Stimulated activated CD8-positive, alpha-beta memory T cell treated with anti-CD3 and anti-CD28 coated beads, Interleukin-7, amount 100 ng/mL, for 48 hours (primary cell): ENCODE data around the gene IL34.

Source experiments
- DNase-seq, 2 donors: peaks; one replicate each; pipeline ENCODE4 v3.0.0-alpha.2; 2020; ENCODE audit warnings: low read depth in 1 of 2; ENCODE audit errors: extremely low read depth in 1 of 2

Gene IL34

DNA sequence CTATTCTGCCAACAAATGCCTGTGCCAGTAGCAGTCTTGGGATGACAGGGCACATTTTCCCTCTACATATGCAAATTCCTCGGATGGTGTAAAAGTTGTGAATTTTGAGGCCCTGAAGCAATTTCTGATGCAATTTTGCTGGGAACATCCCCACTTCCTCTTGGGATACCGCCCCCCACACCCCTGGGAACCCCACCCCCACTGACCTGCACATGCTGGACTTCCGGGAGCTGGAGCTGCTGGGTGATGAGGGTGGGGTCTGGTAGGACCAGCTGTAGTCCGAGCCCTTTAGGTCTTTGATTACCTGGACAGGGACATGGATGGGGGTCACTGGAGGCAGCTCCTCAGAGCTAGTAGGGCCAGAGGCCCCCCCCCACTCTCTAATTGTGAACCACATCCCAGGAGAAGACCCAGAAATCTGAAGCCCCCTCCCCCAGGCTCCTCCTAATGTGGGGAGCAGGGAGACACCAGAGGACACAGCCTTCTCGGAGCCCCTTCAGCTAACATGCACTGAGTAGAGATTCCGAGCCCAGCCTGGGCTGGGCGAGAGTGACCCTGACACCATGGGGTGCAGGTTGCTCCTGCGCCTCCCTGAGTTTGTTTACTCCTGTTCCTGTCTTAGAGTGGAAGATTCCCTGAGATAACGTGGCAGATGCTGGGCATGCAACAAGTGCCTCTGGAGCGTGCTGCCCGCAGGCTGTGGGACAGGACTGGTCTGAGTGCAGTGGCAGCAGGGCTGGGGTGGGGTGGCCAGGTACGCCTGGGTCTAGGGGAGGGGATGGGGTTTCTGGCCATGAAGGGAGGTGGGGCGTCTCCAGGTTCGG lies 30.5 kb downstream of the IL34 start:
- DNase-seq = no peak

DNA sequence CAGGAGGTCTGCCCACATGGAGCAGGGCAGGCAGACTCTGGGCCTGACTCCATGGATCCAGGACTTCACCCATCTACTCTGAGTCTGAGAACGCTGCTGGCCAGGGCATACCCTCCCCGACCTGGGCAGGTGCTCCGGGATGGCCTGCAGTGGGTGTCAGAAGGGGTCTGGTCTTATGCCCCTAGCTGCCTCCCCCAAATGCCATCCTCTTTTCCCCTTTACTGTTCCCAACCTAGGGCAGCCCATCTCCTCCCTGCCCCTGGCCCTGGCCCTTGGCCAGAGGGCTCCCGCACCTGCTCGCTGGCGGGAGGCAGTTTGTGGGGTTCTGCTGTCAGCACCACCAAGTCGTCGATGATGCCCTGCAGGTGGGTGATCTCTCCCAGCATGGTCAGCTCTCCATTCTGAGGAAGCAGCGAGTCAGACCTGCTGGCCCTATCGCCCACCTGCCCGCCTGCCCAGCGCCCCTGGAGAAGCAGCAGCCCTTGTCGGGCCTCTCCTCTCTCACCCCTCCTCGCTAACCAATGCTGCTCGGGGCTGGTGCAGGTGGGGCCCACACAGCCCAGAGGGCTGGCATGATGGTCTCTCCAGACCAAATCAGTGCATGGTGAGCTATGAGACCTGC lies 31.3 kb downstream of the IL34 start:
- DNase-seq = no peak

DNA sequence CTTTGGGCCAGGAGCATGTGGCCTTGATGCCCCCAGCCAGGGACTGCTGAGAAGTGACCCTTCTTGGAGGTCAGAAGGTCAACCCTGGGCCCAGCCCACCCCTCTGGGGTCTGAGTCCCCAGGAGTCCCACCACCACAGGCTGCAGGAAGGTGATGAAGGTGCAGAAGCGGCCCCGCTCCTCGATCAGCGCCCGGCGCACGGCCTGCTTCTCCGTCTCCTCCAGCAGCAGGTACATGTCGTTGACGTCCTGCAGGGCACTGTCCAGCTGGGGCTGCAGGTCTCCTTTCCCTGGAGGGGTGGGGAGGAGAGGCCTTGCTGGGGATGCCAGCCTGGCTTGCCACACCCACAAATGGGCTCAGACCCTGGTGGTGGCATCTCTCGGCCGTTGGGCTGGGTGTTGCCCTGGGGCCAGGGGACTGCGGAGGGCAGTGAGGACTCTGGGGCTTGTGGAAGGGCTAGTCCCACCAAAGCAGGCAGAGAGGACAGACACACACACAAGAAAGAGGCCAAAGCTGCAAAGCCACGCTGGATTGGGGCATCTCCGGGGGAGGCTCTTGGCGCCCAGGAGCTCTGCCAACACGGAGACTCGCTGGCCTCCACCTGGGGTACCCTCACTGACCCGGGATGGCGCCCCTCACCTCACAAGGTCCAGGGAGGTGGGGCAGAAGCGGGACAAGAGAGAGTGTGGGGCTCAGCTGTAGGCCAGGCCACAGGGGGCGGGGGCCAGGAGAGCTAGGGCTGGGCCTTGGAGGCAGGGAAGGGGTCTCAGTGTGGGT lies 31.9 kb downstream of the IL34 start:
- no peak for DNase-seq

DNA sequence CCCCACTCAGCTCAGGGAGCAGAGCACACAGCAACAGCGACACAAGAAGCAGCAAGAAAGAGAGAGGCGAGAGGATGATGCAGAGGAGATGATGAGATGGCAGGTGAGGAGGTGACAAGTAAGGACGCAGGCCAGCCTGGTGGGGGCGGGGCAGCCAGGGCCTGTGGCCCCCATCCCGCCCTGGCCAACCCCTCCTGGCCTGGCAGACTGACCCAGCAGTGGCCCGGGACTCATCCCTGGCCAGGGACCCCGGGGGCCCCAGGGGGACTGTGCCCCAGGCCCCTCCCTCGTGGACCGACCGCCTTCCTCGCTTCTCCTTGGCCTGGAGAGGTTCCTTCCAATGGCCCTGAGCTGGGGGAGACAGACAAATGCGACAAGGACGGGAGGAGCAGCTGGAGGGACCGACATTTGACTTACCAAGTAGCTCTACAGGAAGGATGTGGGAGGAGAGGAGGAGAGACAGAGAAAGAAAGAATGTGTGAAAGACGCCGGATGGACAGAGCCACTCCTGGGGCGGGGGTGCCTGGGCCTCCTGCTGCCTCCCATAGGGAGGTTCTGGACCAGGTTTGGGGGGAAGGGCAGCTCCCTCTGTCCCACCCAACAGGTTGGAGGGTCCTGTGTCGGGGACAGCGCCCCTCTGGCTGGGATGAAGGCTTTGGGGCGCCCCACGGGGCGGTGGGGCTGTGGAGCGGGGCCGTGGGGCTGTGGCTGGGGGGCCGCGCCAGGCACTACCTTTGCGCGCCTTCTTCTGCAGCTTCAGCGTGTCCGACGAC lies 32.7 kb downstream of the IL34 start:
- no peak for DNase-seq

DNA sequence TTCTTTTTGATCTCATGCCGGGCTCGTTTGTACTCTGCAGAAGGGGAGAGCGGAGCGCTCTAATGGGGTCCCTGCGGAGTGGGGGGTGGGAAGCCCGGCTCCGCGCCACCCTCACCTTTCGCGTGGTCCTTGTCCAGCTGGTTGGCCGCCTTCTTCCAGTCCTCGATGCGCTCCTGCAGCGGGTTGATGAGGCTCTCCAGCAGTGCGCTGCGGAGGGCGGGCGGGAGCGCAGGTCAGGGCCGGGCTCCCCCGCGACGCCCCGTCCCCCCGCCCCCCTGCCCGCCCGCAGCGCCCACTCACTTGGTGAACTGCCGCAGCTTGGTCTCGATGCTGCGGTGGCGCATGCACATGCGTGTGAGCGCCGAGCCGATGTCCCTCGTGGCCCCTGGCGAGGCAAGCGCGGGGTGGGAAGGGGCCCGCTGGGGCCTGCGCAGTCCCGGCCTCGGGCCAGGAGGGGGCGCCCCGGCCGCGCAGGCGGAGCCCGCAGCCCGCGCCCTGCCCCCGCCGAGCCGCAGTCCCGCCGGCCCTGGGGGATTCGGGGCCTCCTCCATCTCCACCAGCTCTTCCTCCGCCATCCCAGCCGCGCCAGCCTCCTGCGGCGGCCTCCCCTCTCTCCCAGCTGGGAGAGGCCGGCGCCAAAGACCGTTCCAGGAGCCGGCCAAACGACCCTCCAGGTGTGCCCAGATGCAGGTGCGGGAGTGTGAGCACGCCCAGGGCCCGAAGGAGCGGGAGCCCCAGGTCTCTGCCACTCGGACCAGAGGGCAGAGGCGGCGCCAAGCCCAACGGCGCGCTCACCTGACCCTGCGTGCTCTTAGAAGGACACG lies 33.5 kb downstream of the IL34 start:
- DNase-seq = no peak

DNA sequence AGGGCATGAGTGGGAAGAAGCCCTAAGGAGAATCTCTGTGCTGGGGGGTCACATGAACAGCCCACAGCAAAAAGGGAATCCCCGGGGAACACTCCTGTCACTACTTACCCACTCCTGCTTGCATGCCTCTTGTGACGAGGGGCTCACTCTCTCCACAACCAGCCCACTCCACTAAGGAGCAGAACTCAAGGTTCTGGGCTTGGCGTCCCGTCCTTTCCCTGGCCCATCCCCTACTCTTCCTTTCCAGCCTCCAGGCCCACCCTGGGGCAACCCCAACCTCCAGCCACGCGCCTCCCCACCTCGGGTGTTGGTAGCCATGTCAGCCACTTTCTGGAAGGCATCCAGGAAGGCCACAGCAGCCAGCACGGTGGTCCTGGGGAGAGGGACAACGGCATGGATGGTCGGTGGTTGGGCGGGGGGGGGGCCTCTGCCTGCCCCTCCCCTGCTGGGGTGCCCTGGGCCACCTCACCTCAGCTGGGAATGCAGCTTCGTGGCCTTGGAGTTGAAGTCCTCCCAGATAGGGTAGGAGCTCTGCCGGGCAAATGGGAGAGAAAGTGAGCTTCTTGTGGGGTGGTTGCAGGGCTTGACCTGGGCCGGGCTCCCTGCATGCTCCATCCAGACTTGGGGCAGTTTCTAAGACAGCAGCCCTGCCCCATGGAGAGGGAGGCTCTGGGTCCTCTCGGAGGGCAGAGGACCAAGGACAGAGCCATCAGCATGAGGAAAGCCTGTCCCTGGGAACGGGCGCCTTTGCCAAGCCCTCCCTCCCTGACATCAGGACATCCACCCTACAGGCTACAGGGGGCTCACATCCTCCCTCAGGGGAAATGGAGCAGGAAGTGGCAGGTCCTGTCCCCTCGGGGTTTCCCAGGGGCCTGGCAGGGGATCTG lies 34.4 kb downstream of the IL34 start:
- DNase-seq = no peak

DNA sequence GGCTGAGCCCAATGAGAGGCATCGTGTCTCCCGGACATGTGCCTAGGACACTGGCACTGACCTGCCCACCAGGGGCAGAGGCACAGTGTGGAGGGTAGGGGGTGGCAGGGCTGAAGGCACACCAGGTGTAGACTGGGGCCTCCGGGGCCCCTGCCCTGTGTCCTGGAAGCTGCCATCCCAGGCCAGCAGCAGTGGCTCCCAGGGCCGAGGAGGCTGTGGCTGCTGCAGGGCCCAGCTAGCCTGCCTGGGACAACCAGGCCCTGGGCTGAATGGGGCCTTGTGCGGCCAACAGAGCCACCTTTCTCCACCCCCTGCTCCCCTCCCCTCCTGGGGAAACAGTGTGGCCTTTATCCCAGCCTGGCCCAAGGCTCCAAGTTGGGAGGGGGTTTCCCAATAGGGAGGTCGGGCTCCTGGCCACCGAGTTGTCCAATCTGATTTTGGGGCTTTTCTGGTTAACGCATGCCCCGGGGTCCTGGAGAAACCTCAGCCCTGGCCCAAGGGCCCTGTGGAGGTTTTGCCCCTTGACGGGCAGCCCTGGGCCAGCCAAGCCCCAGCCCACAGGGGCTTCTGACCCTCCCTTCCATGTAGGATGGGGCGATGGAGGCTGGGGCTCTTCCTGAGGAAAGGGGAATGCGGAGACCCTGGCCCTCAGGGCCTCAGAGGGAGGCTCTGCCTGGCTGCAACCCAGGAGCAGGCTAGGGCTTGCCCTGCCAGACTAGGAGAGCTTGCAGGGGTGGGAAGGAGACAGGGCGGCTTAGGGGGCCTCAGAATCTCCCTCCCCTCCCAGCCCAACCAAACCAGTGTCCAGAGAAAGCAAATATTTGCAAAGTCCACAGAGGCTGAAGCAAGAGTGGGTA lies 35.3 kb downstream of the IL34 start:
- DNase-seq = no peak

DNA sequence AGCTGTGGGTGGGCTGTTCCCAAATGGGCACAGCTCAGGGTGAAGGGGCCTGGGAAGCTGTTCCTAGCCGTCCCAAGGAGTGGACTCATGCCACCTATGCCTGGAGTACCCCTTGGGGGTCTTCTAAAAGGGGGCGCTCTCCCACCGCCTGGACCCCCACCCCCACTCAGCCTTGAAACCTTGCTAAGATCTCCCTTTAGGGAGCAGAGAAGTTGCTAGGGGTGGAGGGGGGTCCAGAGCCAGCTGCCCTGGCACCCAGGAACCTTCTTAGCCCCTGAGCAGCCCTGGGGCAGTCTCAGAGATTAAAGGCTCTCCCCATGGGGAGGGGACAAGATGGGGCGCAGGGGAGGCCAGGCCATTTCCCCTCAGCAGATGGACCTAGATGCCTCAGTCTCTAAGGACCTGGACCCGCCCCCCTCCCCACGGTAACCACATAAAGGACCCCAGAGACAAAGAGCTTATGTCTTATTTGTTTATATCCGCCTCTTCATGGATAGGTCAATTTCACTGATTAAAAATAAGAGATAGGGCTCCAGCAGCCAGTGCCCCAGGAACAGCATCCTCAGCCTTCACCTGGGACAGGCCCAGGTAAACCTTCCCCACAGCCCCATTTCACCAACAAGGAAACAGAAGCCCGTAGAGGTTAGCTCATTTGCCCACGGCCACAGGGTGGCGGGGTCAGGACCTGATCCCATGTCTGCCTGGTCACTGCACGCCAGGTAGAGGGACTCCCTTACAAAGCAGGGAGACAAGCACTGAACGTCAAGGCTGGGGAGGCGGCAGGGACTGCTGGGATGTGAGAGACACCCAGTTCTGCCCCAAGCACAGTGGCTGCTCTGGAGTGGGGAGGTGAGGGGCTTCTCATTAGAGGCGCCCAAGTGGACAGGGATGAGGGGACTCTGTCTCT lies 36.1 kb downstream of the IL34 start:
- no peak for DNase-seq

DNA sequence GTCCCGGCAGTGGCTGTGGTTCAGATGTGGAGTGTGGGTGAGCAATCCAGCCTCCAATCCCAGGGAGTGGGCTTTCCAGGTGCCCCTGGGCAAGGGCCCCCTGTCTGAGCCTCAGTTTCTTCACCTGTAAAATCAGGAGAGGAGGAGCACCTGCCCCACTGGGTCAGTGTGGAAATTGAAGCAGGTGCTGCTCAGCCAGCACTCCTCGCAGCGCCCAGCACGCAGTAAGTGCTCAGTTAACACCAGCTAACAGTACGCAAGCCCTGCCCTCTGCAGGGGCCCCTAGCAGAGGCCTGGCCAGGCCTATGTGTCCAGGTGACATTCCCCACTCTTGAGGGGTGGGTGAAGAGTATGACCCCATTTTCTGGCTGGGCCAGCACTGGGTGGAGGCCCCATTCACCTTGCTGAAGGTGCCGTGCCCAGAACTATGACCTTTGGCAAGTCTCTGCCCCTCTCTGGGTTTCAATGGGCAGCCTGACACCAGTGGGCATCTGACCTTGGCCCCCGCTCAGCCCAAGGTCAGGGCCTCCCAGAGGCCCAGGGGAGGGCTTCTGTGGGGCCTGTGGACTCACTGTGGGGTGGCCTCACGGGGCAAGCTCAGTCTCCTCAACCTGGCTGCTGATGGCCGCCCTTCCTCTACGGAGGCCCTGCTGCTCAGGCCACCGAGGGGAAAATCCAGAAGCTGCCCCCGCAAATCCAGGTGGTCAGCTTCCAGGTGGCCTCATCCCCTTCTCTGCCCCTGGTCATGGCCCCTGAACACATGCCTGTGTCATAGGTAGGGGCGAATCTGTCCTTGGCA lies 37.0 kb downstream of the IL34 start:
- no peak for DNase-seq

DNA sequence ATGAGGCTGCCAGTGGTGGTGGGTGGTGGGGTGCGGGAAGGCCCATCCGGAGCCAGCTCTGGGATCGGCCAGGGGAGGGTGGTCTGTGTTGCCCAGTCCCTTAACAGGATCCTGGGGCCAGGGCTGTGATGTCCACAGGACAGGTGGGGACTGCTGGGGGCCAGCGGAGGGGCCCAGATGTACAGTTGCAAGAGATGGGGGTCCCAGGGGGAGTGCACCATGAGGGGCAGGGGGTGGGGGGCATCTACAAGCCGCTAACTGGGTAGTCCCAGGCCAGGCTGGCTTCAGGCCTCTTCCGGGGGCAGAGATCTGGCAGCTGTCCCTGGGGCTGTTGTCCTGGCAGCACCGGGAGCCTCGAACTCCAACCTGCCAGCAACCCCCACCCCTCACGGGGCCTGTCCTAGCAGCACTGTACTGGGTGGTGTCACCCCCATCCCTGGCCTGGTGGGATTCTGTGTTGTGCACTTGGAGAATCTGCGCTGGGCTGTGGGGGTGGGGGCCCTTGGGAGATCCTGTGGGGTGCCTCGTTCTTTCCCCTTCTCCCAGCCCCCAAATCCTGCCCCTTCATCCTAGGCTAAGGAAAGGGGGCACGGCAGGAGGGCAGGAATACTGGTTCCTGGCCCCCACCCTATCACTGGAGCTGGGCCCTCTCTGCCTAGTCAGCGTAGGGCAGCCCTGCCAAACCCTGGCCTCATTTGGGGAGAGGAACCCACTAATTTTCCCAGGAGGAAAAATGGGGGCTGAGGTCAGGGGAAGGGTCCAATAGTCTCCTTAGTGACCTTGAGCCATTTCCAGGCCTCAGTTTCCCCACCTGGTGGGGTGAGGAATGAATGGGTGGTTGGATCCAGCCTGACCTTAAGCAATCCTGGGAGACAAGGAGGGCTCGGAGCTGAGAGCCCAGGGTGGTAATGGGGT lies 38.0 kb downstream of the IL34 start:
- no peak for DNase-seq

DNA sequence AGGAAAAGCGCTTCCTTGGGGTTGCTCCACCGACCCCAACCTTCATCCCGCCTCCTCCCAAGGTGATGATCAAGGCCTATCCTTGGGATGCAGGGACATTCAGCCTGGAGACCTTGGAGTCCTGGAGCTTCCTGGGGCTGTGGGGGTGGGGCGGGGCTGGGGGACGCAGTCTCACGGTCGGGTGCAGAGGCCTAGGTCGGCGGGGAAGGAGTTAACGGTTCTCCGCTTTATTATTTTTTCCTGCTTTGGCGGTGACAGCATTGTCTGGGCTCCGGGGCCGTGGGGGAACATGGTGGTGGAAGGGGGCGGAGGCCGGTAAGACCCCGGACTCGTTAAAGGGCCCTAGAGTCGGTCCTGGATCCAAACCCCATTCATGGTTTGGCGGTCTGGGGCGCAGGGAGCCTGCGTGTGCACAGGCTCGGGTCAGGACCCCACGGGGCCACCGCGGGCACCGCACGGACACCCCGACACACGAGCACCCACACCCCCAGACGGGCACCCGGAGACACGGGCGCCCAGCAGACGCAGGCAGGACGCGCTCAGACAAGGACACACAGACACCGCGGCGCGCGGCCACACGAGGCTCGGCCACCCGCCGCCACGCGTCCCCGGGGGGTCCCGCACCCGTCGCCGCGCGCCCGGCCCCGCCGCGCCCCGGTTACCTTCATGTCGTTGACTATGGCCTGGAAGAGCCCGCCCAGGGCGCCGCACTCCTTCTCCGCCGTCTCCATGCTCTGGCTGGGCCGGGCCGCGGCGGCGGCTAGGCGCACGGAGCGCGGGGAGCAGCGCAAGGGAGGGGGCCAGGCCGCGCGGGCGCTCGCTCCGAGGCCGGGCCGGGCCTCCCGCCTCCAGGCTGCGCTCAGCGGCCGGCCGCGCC lies 38.9 kb downstream of the IL34 start:
- no peak for DNase-seq

DNA sequence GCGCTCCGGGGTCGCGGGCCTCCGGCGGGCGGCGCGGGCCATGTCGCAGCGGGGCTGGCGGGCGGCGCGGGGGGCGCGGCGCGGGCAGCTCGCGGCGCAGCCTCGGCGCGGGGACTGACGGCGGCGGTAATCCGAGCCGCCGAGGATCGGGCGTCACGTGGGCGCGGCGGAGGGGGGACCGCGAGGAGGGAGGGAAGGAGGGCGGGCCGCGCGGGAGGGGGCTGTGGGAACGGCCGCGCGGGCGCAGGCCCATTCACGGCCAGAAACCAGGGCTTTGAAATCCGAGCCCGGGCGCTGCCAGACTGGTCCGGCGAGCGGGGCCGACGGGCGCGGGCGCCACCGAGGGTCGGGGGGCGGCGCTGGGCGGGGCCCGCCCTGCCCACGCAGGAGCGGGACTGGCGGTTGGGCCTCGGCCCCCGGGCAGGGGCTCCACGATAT lies 39.6 kb downstream of the IL34 start, which contains the start of gene MTSS2:
Gene MTSS2, minus strand, starts transcription at position 116 of the 438 bp plus-strand sequence. CDS start 262 bp downstream, outside the sequence.
- DNase-seq = no peak

DNA sequence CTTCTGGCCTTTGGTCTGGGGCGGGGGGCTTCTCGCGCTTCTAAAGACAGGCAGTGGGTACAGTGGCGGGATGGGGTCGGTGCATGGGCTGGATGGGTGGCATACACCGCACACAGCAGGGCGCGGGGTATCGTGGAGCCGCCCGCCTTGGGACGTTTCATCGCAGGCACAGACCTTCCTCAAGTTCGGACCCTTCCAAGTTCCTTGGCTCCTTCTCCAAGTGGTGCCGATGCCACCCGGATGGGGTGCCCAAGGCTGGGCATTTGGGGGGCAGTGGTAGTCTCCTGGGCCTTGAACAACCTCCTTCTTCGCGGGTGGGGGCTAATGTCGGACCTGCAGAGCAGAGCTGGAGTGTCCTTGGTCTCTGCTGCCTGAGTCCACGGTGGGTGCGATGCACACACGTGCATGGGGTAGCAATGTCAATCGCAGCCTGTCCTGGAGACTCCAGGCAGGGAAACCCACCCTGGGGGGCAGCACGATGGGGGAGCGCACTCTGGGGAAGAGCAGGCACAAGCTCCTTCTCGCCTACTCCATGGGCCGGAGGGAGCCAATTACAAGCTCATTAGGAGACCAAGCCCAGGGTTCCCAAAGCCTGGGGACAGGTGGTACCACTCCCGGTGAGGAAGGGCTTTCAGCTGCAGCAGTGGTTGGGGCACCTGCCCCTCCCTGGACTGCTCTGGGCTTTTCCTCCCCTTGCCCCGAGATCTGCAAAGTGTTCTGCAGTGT lies 40.2 kb downstream of the IL34 start:
- no peak for DNase-seq

DNA sequence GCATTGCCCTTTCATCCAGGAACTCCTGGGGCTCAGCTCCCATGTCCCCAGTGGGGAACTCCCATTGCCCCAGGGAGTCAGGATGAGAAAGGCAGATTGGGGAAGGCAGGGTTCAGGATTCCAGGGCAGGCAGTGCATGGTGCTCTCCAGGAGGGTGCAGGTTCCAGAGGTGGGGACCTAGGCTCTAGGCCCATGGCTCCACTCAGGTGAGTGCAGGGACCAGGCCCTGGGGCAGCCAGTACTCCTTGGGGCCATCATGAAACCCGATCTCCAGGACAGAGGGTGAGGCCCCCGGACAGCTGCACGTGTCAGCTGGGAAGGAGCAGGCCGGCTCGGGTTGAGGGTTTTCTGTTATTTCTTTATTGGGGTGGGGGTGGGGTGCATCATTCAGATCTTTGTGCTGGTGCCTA lies 40.7 kb downstream of the IL34 start:
- DNase-seq = no peak
